SK-N-SH treated with all-trans-retinoic acid at 6 μM for 48 hours (cell line): ENCODE measurements around the gene TESK1.

Experiments used
- ARNTL ChIP-seq: fragments of 450-650 bp; formaldehyde crosslinking; IDR thresholded peaks from 2 replicates; pipeline ENCODE4 v1.5.0; 2020; ENCODE audit warnings: low read depth, mild to moderate bottlenecking, moderate library complexity, borderline replicate concordance
- ESRRG ChIP-seq: fragments of 250-450 bp; sonication (Bioruptor Pico); IDR thresholded peaks from 2 replicates; pipeline ENCODE4 v1.6.1; 2021; ENCODE audit warnings: mild to moderate bottlenecking
- GLIS3 ChIP-seq: fragments of 250-450 bp; sonication (Bioruptor Pico); IDR thresholded peaks from 2 replicates; pipeline ENCODE4 v1.5.0; 2020; ENCODE audit warnings: mild to moderate bottlenecking, moderate library complexity
- ISL1 ChIP-seq: fragments of 250-450 bp; sonication (Bioruptor Pico); IDR thresholded peaks from 2 replicates; pipeline ENCODE4 v2.1.2; 2022; ENCODE audit warnings: mild to moderate bottlenecking, moderate library complexity
- RARB ChIP-seq: fragments of 250-450 bp; sonication (Bioruptor Pico); IDR thresholded peaks from 2 replicates; pipeline ENCODE4 v1.8.0; 2021; ENCODE audit warnings: mild to moderate bottlenecking, moderate library complexity
- TOX ChIP-seq: fragments of 250-450 bp; sonication (Bioruptor Pico); IDR thresholded peaks from 2 replicates; pipeline ENCODE4 v1.8.0; 2021; ENCODE audit warnings: mild to moderate bottlenecking, moderate library complexity, borderline replicate concordance
- ZC3H10 ChIP-seq: fragments of 250-450 bp; sonication (Bioruptor Pico); IDR thresholded peaks from 2 replicates; pipeline ENCODE4 v1.5.1; 2021; ENCODE audit warnings: mild to moderate bottlenecking, moderate library complexity
- ZFP30 ChIP-seq: fragments of 450-650 bp; formaldehyde crosslinking; IDR thresholded peaks from 2 replicates; pipeline ENCODE4 v1.5.0; 2022; ENCODE audit warnings: mild to moderate bottlenecking, moderate library complexity
- ZNF70 ChIP-seq: fragments of 450-650 bp; formaldehyde crosslinking; IDR thresholded peaks from 2 replicates; pipeline ENCODE4 v1.5.0; 2020; ENCODE audit warnings: mild to moderate bottlenecking, moderate library complexity
- TF ChIP-seq, protein P1 (sequence below): fragments of 250-450 bp; sonication (Bioruptor Pico); IDR thresholded peaks from 2 replicates; pipeline ENCODE4 v1.8.0; 2020; ENCODE audit warnings: mild to moderate bottlenecking, moderate library complexity, borderline replicate concordance
- TF ChIP-seq, protein P2 (sequence below): fragments of 250-450 bp; sonication (Bioruptor Pico); IDR thresholded peaks from 2 replicates; pipeline ENCODE4 v1.5.0; 2020; ENCODE audit warnings: mild to moderate bottlenecking, moderate library complexity
- TF ChIP-seq, protein P3 (sequence below): fragments of 250-450 bp; sonication (Bioruptor Pico); IDR thresholded peaks from 2 replicates; pipeline ENCODE4 v1.5.1; 2020; ENCODE audit warnings: low read depth, mild to moderate bottlenecking, moderate library complexity

DNA sequence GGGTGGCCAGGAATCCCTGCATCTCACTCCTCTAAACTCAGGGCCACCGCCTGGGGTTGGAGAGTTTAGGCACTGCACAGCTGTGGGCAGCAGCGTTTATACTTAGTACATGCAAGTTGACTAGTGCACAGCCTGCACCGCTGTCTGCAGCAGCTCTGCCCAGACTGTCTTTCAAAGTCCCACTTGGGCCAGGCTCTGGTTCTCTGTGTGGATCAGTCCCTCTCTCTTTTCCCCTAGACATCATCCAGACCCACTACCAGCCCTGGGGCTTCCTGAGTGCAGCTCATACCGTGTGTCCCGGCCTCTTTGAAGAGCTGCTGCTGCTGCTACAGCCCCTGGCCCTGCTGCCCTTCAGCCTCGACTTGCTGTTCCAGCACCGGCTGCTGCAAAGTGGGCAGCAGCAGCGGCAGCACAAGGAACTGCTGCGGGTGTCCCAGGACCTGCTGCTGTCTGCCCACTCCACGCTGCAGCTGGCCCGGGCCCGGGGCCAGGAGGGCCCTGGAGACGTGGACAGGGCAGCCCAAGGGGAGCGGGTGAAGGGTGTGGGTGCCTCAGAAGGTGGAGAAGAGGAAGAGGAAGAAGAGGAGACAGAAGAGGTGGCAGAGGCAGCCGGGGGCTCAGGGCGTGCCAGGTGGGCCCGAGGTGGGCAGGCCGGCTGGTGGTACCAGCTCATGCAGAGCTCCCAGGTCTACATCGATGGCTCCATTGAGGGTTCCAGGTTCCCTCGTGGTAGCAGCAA, 45.1 kb upstream of the TESK1 start:
- TF ChIP-seq ZC3H10 (no peak), ZNF70 (CRISPR knock-in tag) (no peak), TOX (CRISPR knock-in tag) (no peak), ZFP30 (no peak), ESRRG (no peak), GLIS3 (CRISPR knock-in tag) (no peak), RARB (no peak), ISL1 (CRISPR knock-in tag) (no peak), ARNTL (CRISPR knock-in tag) (no peak)
- TF ChIP-seq, protein P1, sequence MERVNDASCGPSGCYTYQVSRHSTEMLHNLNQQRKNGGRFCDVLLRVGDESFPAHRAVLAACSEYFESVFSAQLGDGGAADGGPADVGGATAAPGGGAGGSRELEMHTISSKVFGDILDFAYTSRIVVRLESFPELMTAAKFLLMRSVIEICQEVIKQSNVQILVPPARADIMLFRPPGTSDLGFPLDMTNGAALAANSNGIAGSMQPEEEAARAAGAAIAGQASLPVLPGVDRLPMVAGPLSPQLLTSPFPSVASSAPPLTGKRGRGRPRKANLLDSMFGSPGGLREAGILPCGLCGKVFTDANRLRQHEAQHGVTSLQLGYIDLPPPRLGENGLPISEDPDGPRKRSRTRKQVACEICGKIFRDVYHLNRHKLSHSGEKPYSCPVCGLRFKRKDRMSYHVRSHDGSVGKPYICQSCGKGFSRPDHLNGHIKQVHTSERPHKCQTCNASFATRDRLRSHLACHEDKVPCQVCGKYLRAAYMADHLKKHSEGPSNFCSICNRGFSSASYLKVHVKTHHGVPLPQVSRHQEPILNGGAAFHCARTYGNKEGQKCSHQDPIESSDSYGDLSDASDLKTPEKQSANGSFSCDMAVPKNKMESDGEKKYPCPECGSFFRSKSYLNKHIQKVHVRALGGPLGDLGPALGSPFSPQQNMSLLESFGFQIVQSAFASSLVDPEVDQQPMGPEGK (CRISPR knock-in tag) = no peak
- TF ChIP-seq, protein P2, sequence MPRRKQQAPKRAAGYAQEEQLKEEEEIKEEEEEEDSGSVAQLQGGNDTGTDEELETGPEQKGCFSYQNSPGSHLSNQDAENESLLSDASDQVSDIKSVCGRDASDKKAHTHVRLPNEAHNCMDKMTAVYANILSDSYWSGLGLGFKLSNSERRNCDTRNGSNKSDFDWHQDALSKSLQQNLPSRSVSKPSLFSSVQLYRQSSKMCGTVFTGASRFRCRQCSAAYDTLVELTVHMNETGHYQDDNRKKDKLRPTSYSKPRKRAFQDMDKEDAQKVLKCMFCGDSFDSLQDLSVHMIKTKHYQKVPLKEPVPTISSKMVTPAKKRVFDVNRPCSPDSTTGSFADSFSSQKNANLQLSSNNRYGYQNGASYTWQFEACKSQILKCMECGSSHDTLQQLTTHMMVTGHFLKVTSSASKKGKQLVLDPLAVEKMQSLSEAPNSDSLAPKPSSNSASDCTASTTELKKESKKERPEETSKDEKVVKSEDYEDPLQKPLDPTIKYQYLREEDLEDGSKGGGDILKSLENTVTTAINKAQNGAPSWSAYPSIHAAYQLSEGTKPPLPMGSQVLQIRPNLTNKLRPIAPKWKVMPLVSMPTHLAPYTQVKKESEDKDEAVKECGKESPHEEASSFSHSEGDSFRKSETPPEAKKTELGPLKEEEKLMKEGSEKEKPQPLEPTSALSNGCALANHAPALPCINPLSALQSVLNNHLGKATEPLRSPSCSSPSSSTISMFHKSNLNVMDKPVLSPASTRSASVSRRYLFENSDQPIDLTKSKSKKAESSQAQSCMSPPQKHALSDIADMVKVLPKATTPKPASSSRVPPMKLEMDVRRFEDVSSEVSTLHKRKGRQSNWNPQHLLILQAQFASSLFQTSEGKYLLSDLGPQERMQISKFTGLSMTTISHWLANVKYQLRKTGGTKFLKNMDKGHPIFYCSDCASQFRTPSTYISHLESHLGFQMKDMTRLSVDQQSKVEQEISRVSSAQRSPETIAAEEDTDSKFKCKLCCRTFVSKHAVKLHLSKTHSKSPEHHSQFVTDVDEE (CRISPR knock-in tag) = no peak
- TF ChIP-seq, protein P3, sequence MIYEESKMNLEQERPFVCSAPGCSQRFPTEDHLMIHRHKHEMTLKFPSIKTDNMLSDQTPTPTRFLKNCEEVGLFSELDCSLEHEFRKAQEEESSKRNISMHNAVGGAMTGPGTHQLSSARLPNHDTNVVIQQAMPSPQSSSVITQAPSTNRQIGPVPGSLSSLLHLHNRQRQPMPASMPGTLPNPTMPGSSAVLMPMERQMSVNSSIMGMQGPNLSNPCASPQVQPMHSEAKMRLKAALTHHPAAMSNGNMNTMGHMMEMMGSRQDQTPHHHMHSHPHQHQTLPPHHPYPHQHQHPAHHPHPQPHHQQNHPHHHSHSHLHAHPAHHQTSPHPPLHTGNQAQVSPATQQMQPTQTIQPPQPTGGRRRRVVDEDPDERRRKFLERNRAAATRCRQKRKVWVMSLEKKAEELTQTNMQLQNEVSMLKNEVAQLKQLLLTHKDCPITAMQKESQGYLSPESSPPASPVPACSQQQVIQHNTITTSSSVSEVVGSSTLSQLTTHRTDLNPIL (CRISPR knock-in tag) = no peak
